ENCODE measurements around the gene AKIP1. TPM values are rescaled to one million over a fixed set of nuclear protein-coding genes. Genes with fewer than 3 reads are reported as not detected.
A peak's percentile ranks its signal among the peaks of the same experiment; 100 is the strongest.

Gene AKIP1
- polyA plus RNA-seq, 1 donor from 2014 or later, result 81.5 TPM

DNA sequence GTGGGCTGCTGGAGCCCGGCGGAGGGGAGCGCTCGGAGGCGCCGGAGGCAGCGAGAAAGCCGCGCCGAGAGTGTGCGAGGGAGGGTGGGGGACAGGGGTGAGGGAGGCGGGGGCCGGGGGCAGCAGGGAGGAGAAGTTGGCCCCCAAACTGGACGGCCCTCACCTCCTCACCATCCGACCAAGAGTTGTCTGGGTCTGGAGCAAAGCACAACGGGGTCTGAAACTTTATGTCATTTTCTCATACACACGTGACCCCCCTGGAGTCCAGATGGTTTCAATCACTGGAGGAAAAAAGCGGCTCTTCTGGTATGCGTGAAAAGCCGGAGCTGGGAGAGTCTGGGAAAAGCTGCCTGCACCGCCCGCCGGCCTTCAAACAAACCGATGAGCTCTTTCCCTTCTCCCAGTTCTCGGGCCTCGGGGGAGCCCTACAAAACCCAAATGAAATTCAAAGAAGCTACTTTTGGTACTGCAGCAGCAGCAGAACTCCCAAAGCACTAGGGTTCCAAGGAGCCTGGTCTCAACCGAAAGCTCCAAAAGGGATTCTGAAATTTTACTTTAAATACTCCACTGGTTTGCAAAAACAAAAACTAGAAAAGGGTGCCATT, 39.7 kb upstream of the AKIP1 start:
- Histone ChIP-seq H3K36me3 (ENCODE audit: insufficient read depth, low read length) (no peaks in the 10 kb centered on the region), H3F3A (ENCODE audit: insufficient read depth, low read length, poor library complexity, severe bottlenecking) (no peaks in the 10 kb centered on the region), H3K9ac (ENCODE audit: low read length) (peak overlapping the region; percentile 70), H2AFZ (ENCODE audit: low read depth, low read length) (peak overlapping the region; percentile 27), H3K27me3 (ENCODE audit: insufficient read depth, low read depth, low read length) (no peaks in the 10 kb centered on the region), H3K4me3 (ENCODE audit: low read length) (peak overlapping the region; percentile 90), H3K4me2 (ENCODE audit: low read length) (peak overlapping the region; percentile 79), H3K9me3 (ENCODE audit: low read length) (no peaks in the 10 kb centered on the region), H3K27ac (ENCODE audit: low read length) (no peak overlapping the region), H3K79me2 (replicated peaks; ENCODE audit: insufficient read depth, low read length) (no peaks in the 10 kb centered on the region), H3K9me2 (ENCODE audit: insufficient read depth, low read length) (no peaks in the 10 kb centered on the region), H4K20me1 (ENCODE audit: insufficient read depth) (no peaks in the 10 kb centered on the region)
- TF ChIP-seq POLR2AphosphoS5 (IDR thresholded peaks at IDR 0.05) (no peak), SMC3 (conservative IDR thresholded peaks at IDR 0.05; ENCODE audit: poor library complexity) (no peak), RAD21 (conservative IDR thresholded peaks at IDR 0.05) (no peak), MXI1 (conservative IDR thresholded peaks at IDR 0.05; ENCODE audit: poor library complexity, severe bottlenecking) (no peak)

DNA sequence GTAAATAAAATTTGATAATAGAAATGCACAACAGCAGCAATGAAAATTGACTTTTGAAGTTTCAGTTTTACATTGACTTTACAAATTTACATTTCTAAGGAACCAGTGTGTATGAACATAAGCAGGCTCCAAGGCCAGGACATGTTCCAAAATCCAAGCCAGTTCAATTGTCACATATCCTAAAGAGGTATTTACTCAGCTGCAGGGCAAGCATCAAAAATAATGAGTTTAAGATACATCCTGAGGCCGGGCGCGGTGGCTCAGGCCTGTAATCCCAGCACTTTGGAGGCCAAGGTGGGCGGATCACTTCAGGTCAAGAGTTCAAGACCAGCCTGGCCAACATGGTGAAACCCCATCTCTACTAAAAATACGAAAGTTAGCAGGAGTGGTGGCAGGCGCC, 39.0 kb upstream of the AKIP1 start:
- H3K4me2 ChIP-seq (ENCODE audit: low read length), result peak overlapping the region; percentile 79
- no peaks in the 10 kb centered on the region for H3F3A ChIP-seq (ENCODE audit: insufficient read depth, low read length, poor library complexity, severe bottlenecking)
- H3K9me3 ChIP-seq (ENCODE audit: low read length), result no peaks in the 10 kb centered on the region
- H3K27ac ChIP-seq (ENCODE audit: low read length), result no peak overlapping the region
- H3K9ac ChIP-seq (ENCODE audit: low read length), result no peak overlapping the region
- H3K27me3 ChIP-seq (ENCODE audit: insufficient read depth, low read depth, low read length), result no peaks in the 10 kb centered on the region
- H2AFZ ChIP-seq (ENCODE audit: low read depth, low read length), result no peak overlapping the region
- H3K9me2 ChIP-seq (ENCODE audit: insufficient read depth, low read length), result no peaks in the 10 kb centered on the region
- no peaks in the 10 kb centered on the region for H3K79me2 ChIP-seq (replicated peaks; ENCODE audit: insufficient read depth, low read length)
- no peak for TF ChIP-seq MXI1 (conservative IDR thresholded peaks at IDR 0.05; ENCODE audit: poor library complexity, severe bottlenecking)
- no peak for TF ChIP-seq EZH2 (IDR thresholded peaks at IDR 0.05; ENCODE audit: borderline replicate concordance, insufficient read depth, low read length, poor library complexity, severe bottlenecking)
- TF ChIP-seq POLR2AphosphoS5 (IDR thresholded peaks at IDR 0.05), result no peak
- TF ChIP-seq SMC3 (conservative IDR thresholded peaks at IDR 0.05; ENCODE audit: poor library complexity), result no peak
- TF ChIP-seq EP300 (conservative IDR thresholded peaks at IDR 0.05; ENCODE audit: poor library complexity, severe bottlenecking), result no peak
- no peak for TF ChIP-seq RAD21 (conservative IDR thresholded peaks at IDR 0.05)
- no peak for TF ChIP-seq TAF1 (IDR thresholded peaks at IDR 0.05; ENCODE audit: low read depth)
- TF ChIP-seq, protein P1, sequence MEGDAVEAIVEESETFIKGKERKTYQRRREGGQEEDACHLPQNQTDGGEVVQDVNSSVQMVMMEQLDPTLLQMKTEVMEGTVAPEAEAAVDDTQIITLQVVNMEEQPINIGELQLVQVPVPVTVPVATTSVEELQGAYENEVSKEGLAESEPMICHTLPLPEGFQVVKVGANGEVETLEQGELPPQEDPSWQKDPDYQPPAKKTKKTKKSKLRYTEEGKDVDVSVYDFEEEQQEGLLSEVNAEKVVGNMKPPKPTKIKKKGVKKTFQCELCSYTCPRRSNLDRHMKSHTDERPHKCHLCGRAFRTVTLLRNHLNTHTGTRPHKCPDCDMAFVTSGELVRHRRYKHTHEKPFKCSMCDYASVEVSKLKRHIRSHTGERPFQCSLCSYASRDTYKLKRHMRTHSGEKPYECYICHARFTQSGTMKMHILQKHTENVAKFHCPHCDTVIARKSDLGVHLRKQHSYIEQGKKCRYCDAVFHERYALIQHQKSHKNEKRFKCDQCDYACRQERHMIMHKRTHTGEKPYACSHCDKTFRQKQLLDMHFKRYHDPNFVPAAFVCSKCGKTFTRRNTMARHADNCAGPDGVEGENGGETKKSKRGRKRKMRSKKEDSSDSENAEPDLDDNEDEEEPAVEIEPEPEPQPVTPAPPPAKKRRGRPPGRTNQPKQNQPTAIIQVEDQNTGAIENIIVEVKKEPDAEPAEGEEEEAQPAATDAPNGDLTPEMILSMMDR (IDR thresholded peaks at IDR 0.05; ENCODE audit: poor library complexity, severe bottlenecking), result no peak
- TF ChIP-seq, protein P2, sequence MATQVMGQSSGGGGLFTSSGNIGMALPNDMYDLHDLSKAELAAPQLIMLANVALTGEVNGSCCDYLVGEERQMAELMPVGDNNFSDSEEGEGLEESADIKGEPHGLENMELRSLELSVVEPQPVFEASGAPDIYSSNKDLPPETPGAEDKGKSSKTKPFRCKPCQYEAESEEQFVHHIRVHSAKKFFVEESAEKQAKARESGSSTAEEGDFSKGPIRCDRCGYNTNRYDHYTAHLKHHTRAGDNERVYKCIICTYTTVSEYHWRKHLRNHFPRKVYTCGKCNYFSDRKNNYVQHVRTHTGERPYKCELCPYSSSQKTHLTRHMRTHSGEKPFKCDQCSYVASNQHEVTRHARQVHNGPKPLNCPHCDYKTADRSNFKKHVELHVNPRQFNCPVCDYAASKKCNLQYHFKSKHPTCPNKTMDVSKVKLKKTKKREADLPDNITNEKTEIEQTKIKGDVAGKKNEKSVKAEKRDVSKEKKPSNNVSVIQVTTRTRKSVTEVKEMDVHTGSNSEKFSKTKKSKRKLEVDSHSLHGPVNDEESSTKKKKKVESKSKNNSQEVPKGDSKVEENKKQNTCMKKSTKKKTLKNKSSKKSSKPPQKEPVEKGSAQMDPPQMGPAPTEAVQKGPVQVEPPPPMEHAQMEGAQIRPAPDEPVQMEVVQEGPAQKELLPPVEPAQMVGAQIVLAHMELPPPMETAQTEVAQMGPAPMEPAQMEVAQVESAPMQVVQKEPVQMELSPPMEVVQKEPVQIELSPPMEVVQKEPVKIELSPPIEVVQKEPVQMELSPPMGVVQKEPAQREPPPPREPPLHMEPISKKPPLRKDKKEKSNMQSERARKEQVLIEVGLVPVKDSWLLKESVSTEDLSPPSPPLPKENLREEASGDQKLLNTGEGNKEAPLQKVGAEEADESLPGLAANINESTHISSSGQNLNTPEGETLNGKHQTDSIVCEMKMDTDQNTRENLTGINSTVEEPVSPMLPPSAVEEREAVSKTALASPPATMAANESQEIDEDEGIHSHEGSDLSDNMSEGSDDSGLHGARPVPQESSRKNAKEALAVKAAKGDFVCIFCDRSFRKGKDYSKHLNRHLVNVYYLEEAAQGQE (IDR thresholded peaks at IDR 0.05; ENCODE audit: borderline replicate concordance), result no peak
- no peaks in the 10 kb centered on the region for H4K20me1 ChIP-seq (ENCODE audit: insufficient read depth)
- peak overlapping the region; percentile 90 for H3K4me3 ChIP-seq (ENCODE audit: low read length)
- H3K36me3 ChIP-seq (ENCODE audit: insufficient read depth, low read length), result no peaks in the 10 kb centered on the region

All from neural cell (in vitro differentiated cells).